Measurements from ENCODE around the gene PML. TPM values are rescaled to one million over a fixed set of nuclear protein-coding genes. Genes with fewer than 3 reads are reported as not detected.

Gene PML
- total RNA-seq, 1 donor from 2014 or later, result 27.8 TPM

Other genes starting within 250 kb of the PML start
- gene INSYN1, start 241.4 kb upstream of the PML start, total RNA-seq, result 3.7 and 4.5 TPM in 2 replicates
- gene TBC1D21, start 121.2 kb upstream of the PML start, total RNA-seq, result not detected in 2 replicates
- gene LOXL1, start 68.3 kb upstream of the PML start, total RNA-seq, result 17.1 and 17.4 TPM in 2 replicates
- gene STOML1, start 2.4 kb upstream of the PML start, total RNA-seq, result 8.0 and 8.7 TPM in 2 replicates
- gene GOLGA6A, start 87.8 kb downstream of the PML start, total RNA-seq, result 0.64 and 0.89 TPM in 2 replicates
- gene ISLR2, start 135.9 kb downstream of the PML start, total RNA-seq, result 0.14 and 0.42 TPM in 2 replicates
- gene ISLR, start 179.0 kb downstream of the PML start, total RNA-seq, result not detected in 2 replicates
- 17.9 and 34.7 TPM in 2 replicates for gene STRA6, start 208.1 kb downstream of the PML start, total RNA-seq
- gene CCDC33, start 241.6 kb downstream of the PML start, total RNA-seq, result 0.84 and 2.0 TPM in 2 replicates

Data from progenitor cell of endocrine pancreas (in vitro differentiated cells).